DOHH2 (cell line): ENCODE data around the gene FAM221B.

Source experiments
- EZH2phosphoT487 ChIP-seq: fragments of 200-600 bp; sonication (generic); IDR thresholded peaks from 2 replicates; pipeline ENCODE4 v1.6.1; 2017; ENCODE audit warnings: borderline replicate concordance, mild to moderate bottlenecking, antibody characterized with exemption, low read length, moderate library complexity, mixed read lengths
- TF ChIP-seq, protein P1 (sequence below): fragments of 200-600 bp; sonication (generic); IDR thresholded peaks from one replicate; pipeline ENCODE4 v1.5.1; 2014; ENCODE audit warnings: antibody characterized with exemption, mild to moderate bottlenecking, low read depth, low read length; ENCODE audit not compliant: poor library complexity, severe bottlenecking

GRCh38 chr9:35872505-35872904, 44.0 kb upstream of the FAM221B start:
- TF ChIP-seq, protein P1, sequence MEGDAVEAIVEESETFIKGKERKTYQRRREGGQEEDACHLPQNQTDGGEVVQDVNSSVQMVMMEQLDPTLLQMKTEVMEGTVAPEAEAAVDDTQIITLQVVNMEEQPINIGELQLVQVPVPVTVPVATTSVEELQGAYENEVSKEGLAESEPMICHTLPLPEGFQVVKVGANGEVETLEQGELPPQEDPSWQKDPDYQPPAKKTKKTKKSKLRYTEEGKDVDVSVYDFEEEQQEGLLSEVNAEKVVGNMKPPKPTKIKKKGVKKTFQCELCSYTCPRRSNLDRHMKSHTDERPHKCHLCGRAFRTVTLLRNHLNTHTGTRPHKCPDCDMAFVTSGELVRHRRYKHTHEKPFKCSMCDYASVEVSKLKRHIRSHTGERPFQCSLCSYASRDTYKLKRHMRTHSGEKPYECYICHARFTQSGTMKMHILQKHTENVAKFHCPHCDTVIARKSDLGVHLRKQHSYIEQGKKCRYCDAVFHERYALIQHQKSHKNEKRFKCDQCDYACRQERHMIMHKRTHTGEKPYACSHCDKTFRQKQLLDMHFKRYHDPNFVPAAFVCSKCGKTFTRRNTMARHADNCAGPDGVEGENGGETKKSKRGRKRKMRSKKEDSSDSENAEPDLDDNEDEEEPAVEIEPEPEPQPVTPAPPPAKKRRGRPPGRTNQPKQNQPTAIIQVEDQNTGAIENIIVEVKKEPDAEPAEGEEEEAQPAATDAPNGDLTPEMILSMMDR = no peak
- TF ChIP-seq EZH2phosphoT487 = no peak
